Activated naive CD8-positive, alpha-beta T cell treated with anti-CD3 and anti-CD28 coated beads, Interleukin-2, amount 50 U/mL, for 24 hours (primary cell): Measurements from ENCODE around the gene ARL3.
"Not testable (repeated sequence)": the region's sequence is repeated elsewhere in the genome, so short reads cannot be mapped to it uniquely, and the experiment has no call there.

Experiments
- ATAC-seq: fragments of 150-1000 bp; cut with Tn5 transposase; one replicate; pipeline ENCODE4 v1.10.0; 2021
- DNase-seq: peaks from one replicate; pipeline ENCODE4 v3.0.0; 2021
- H3K27ac Mint-ChIP-seq: one replicate; pipeline ENCODE4 v1.8.0; 2021; ENCODE audit warnings: mild to moderate bottlenecking, mixed read lengths
- H3K27me3 Mint-ChIP-seq: one replicate; pipeline ENCODE4 v1.8.0; 2021; ENCODE audit warnings: mixed read lengths
- H3K36me3 Mint-ChIP-seq: one replicate; pipeline ENCODE4 v1.8.0; 2021; ENCODE audit warnings: low read depth, mixed read lengths
- H3K4me1 Mint-ChIP-seq: one replicate; pipeline ENCODE4 v1.8.0; 2021; ENCODE audit warnings: mixed read lengths
- H3K4me3 Mint-ChIP-seq: one replicate; pipeline ENCODE4 v1.8.0; 2021; ENCODE audit warnings: mild to moderate bottlenecking, moderate library complexity, mixed read lengths
- H3K9me3 Mint-ChIP-seq: one replicate; pipeline ENCODE4 v1.8.0; 2021; ENCODE audit warnings: mixed read lengths

Gene ARL3

GRCh38 chr10:102702742-102703141 lies 11.5 kb downstream of the ARL3 start:
- Mint-ChIP-seq H3K4me1 (peaks cover 48% of the 10 kb centered on the region), H3K27ac (peak overlapping the region; percentile 82), H3K27me3 (no peaks in the 10 kb centered on the region), H3K4me3 (peak overlapping the region; percentile 16), H3K36me3 (peaks cover 26% of the 10 kb centered on the region), H3K9me3 (no peaks in the 10 kb centered on the region)
- DNase-seq (no peak), ATAC-seq (peak; percentile 91)

- Mint-ChIP-seq H3K36me3 (peaks cover 32% of the 10 kb centered on the region), H3K4me3 (no peak overlapping the region), H3K9me3 (no peaks in the 10 kb centered on the region), H3K4me1 (peaks cover 42% of the 10 kb centered on the region), H3K27me3 (no peaks in the 10 kb centered on the region), H3K27ac (no peak overlapping the region)
- ATAC-seq (no peak), DNase-seq (no peak)
These were observed 12.4 kb downstream of the ARL3 start for GRCh38 chr10:102701796-102702195.

- no peak overlapping the region for H3K4me3 Mint-ChIP-seq
- H3K9me3 Mint-ChIP-seq: no peaks in the 10 kb centered on the region
- DNase-seq: no peak
- no peak for ATAC-seq
- no peaks in the 10 kb centered on the region for H3K27me3 Mint-ChIP-seq
- H3K27ac Mint-ChIP-seq: no peak overlapping the region
- peaks cover 35% of the 10 kb centered on the region for H3K36me3 Mint-ChIP-seq
- H3K4me1 Mint-ChIP-seq: peaks cover 38% of the 10 kb centered on the region
These were observed 12.9 kb downstream of the ARL3 start for GRCh38 chr10:102701272-102701671.

- no peak for DNase-seq
- Mint-ChIP-seq H3K36me3 (peaks cover 34% of the 10 kb centered on the region), H3K4me1 (peaks cover 21% of the 10 kb centered on the region), H3K27me3 (no peaks in the 10 kb centered on the region), H3K9me3 (no peaks in the 10 kb centered on the region), H3K4me3 (no peak overlapping the region), H3K27ac (no peak overlapping the region)
- ATAC-seq: no peak
These were observed 15.3 kb downstream of the ARL3 start for GRCh38 chr10:102698894-102699293.

GRCh38 chr10:102696736-102697135 lies 17.5 kb downstream of the ARL3 start:
- H3K36me3 Mint-ChIP-seq: peaks cover 34% of the 10 kb centered on the region
- no peak for ATAC-seq
- DNase-seq: no peak

GRCh38 chr10:102695401-102695800 lies 18.8 kb downstream of the ARL3 start:
- not testable (repeated sequence) for DNase-seq, H3K9me3 Mint-ChIP-seq, H3K4me1 Mint-ChIP-seq, H3K4me3 Mint-ChIP-seq, H3K27ac Mint-ChIP-seq, H3K27me3 Mint-ChIP-seq, ATAC-seq
- H3K36me3 Mint-ChIP-seq: peaks cover 31% of the 10 kb centered on the region

More at GRCh38 chr10:102696736-102697135, 17.5 kb downstream of the ARL3 start:
- Mint-ChIP-seq H3K27ac (no peak overlapping the region), H3K4me1 (peaks cover 8% of the 10 kb centered on the region), H3K4me3 (no peak overlapping the region), H3K9me3 (no peaks in the 10 kb centered on the region), H3K27me3 (no peaks in the 10 kb centered on the region)

- H3K36me3 Mint-ChIP-seq: peaks cover 7% of the 10 kb centered on the region
- no peak overlapping the region for H3K4me3 Mint-ChIP-seq
- DNase-seq: no peak
- H3K4me1 Mint-ChIP-seq: no peaks in the 10 kb centered on the region
- H3K27ac Mint-ChIP-seq: no peak overlapping the region
- no peaks in the 10 kb centered on the region for H3K9me3 Mint-ChIP-seq
- no peak for ATAC-seq
- H3K27me3 Mint-ChIP-seq: no peaks in the 10 kb centered on the region
These were observed 22.7 kb downstream of the ARL3 start for GRCh38 chr10:102691285-102692066.

GRCh38 chr10:102683736-102684135 lies 30.5 kb downstream of the ARL3 start:
- Mint-ChIP-seq H3K9me3 (no peaks in the 10 kb centered on the region), H3K36me3 (peaks cover 13% of the 10 kb centered on the region), H3K27ac (no peak overlapping the region), H3K4me1 (peaks cover 12% of the 10 kb centered on the region), H3K27me3 (no peaks in the 10 kb centered on the region), H3K4me3 (no peak overlapping the region)
- ATAC-seq: no peak
- no peak for DNase-seq

- peaks cover 13% of the 10 kb centered on the region for H3K36me3 Mint-ChIP-seq
- H3K27me3 Mint-ChIP-seq: no peaks in the 10 kb centered on the region
- no peaks in the 10 kb centered on the region for H3K9me3 Mint-ChIP-seq
- DNase-seq (no peak), ATAC-seq (no peak)
- H3K4me3 Mint-ChIP-seq: no peak overlapping the region
- H3K4me1 Mint-ChIP-seq: peaks cover 12% of the 10 kb centered on the region
- H3K27ac Mint-ChIP-seq: no peak overlapping the region
These were observed 31.2 kb downstream of the ARL3 start for GRCh38 chr10:102682981-102683380.

- DNase-seq: no peak
- no peaks in the 10 kb centered on the region for H3K27me3 Mint-ChIP-seq
- no peak overlapping the region for H3K4me3 Mint-ChIP-seq
- H3K4me1 Mint-ChIP-seq: peaks cover 12% of the 10 kb centered on the region
- no peak for ATAC-seq
- H3K9me3 Mint-ChIP-seq: no peaks in the 10 kb centered on the region
- H3K27ac Mint-ChIP-seq: no peak overlapping the region
- peaks cover 13% of the 10 kb centered on the region for H3K36me3 Mint-ChIP-seq
These were observed 31.8 kb downstream of the ARL3 start for GRCh38 chr10:102682416-102682815.

GRCh38 chr10:102681696-102682095 lies 32.5 kb downstream of the ARL3 start:
- Mint-ChIP-seq H3K4me1 (peaks cover 18% of the 10 kb centered on the region), H3K4me3 (no peak overlapping the region), H3K27ac (no peak overlapping the region), H3K9me3 (no peaks in the 10 kb centered on the region), H3K27me3 (no peaks in the 10 kb centered on the region), H3K36me3 (peaks cover 13% of the 10 kb centered on the region)
- ATAC-seq (no peak), DNase-seq (no peak)

GRCh38 chr10:102679596-102679995 lies 34.6 kb downstream of the ARL3 start:
- no peak overlapping the region for H3K27ac Mint-ChIP-seq
- H3K4me3 Mint-ChIP-seq: no peak overlapping the region
- H3K27me3 Mint-ChIP-seq: no peaks in the 10 kb centered on the region
- ATAC-seq (no peak), DNase-seq (no peak)
- no peaks in the 10 kb centered on the region for H3K9me3 Mint-ChIP-seq
- peaks cover 39% of the 10 kb centered on the region for H3K4me1 Mint-ChIP-seq
- H3K36me3 Mint-ChIP-seq: peaks cover 8% of the 10 kb centered on the region

- peak; percentile 20 for ATAC-seq
These were observed 35.3 kb downstream of the ARL3 start for GRCh38 chr10:102678842-102679289.

GRCh38 chr10:102678068-102678400 lies 36.2 kb downstream of the ARL3 start:
- Mint-ChIP-seq H3K36me3 (peaks cover 8% of the 10 kb centered on the region), H3K4me3 (no peak overlapping the region), H3K27me3 (no peaks in the 10 kb centered on the region), H3K9me3 (no peaks in the 10 kb centered on the region), H3K4me1 (peaks cover 53% of the 10 kb centered on the region), H3K27ac (no peak overlapping the region)
- no peak for DNase-seq
- no peak for ATAC-seq

More at GRCh38 chr10:102678842-102679289, 35.3 kb downstream of the ARL3 start:
- Mint-ChIP-seq H3K27me3 (no peaks in the 10 kb centered on the region), H3K36me3 (peaks cover 8% of the 10 kb centered on the region), H3K4me3 (no peak overlapping the region), H3K27ac (no peak overlapping the region), H3K9me3 (no peaks in the 10 kb centered on the region), H3K4me1 (peaks cover 46% of the 10 kb centered on the region)
- peak; percentile 56 for DNase-seq

GRCh38 chr10:102677331-102678067 lies 36.7 kb downstream of the ARL3 start:
- Mint-ChIP-seq H3K4me1 (peaks cover 53% of the 10 kb centered on the region), H3K27ac (no peak overlapping the region), H3K9me3 (no peaks in the 10 kb centered on the region), H3K36me3 (peaks cover 7% of the 10 kb centered on the region), H3K4me3 (no peak overlapping the region), H3K27me3 (no peaks in the 10 kb centered on the region)
- ATAC-seq (no peak), DNase-seq (no peak)
